ENCODE measurements around the gene WDR45. TPM values are rescaled to one million over a fixed set of nuclear protein-coding genes. Genes with fewer than 3 reads are reported as not detected.

The WDR45 gene
- total RNA-seq, 1 experiment from 2014 or later: 49.3 TPM

GRCh38 chrX:49116076-49116475, 36.4 kb upstream of the WDR45 start:
- in situ Hi-C loops (cut with HindIII; ENCODE audit: low pct_unique_long_range_greater_than_20kb, low sequenced_read_pairs) (no loop called here), intact Hi-C loops (cut with micrococcal nuclease; ENCODE audit: unreplicated experiment) (no loop called here)
- TF ChIP-seq, protein P1, sequence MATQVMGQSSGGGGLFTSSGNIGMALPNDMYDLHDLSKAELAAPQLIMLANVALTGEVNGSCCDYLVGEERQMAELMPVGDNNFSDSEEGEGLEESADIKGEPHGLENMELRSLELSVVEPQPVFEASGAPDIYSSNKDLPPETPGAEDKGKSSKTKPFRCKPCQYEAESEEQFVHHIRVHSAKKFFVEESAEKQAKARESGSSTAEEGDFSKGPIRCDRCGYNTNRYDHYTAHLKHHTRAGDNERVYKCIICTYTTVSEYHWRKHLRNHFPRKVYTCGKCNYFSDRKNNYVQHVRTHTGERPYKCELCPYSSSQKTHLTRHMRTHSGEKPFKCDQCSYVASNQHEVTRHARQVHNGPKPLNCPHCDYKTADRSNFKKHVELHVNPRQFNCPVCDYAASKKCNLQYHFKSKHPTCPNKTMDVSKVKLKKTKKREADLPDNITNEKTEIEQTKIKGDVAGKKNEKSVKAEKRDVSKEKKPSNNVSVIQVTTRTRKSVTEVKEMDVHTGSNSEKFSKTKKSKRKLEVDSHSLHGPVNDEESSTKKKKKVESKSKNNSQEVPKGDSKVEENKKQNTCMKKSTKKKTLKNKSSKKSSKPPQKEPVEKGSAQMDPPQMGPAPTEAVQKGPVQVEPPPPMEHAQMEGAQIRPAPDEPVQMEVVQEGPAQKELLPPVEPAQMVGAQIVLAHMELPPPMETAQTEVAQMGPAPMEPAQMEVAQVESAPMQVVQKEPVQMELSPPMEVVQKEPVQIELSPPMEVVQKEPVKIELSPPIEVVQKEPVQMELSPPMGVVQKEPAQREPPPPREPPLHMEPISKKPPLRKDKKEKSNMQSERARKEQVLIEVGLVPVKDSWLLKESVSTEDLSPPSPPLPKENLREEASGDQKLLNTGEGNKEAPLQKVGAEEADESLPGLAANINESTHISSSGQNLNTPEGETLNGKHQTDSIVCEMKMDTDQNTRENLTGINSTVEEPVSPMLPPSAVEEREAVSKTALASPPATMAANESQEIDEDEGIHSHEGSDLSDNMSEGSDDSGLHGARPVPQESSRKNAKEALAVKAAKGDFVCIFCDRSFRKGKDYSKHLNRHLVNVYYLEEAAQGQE (IDR thresholded peaks at IDR 0.05; ENCODE audit: insufficient read depth in 1 of 2, low read depth in 2 of 2, low read length in 1 of 2): no peak
- TF ChIP-seq SIN3A (IDR thresholded peaks at IDR 0.05; ENCODE audit: borderline replicate concordance, insufficient read depth, low read depth, low read length): no peak
- no peak for TF ChIP-seq TCF7L2 (IDR thresholded peaks at IDR 0.05; ENCODE audit: low read depth, low read length)
- no peak for TF ChIP-seq POLR2AphosphoS5 (IDR thresholded peaks at IDR 0.05; ENCODE audit: low read depth, low read length)
- TF ChIP-seq, protein P2, sequence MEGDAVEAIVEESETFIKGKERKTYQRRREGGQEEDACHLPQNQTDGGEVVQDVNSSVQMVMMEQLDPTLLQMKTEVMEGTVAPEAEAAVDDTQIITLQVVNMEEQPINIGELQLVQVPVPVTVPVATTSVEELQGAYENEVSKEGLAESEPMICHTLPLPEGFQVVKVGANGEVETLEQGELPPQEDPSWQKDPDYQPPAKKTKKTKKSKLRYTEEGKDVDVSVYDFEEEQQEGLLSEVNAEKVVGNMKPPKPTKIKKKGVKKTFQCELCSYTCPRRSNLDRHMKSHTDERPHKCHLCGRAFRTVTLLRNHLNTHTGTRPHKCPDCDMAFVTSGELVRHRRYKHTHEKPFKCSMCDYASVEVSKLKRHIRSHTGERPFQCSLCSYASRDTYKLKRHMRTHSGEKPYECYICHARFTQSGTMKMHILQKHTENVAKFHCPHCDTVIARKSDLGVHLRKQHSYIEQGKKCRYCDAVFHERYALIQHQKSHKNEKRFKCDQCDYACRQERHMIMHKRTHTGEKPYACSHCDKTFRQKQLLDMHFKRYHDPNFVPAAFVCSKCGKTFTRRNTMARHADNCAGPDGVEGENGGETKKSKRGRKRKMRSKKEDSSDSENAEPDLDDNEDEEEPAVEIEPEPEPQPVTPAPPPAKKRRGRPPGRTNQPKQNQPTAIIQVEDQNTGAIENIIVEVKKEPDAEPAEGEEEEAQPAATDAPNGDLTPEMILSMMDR (IDR thresholded peaks at IDR 0.05): no peak
- DNase-seq (ENCODE audit: low read depth, low spot score): no peak
- BruUV-seq (replicated peaks): no TSS peak
- H3K9me3 ChIP-seq (ENCODE audit: control insufficient read depth, insufficient read depth, low read depth, low read length): no peaks in the 10 kb centered on the region
- H3K36me3 ChIP-seq (ENCODE audit: control insufficient read depth, insufficient read depth, low read length): peaks cover 7% of the 10 kb centered on the region; the same call in 1 of the 2 replicates
- ChIA-PET POLR2A (no interaction called here), CTCF (no interaction called here)
- no peaks in the 10 kb centered on the region for H3K4me1 ChIP-seq (ENCODE audit: control insufficient read depth, insufficient read depth, low read length)
- H3K27me3 ChIP-seq (ENCODE audit: control insufficient read depth, insufficient read depth, low read length): no peaks in the 10 kb centered on the region
- ATAC-seq: no peak
- H3K27ac ChIP-seq (ENCODE audit: low read length): no peak overlapping the region
- H3K4me3 ChIP-seq (ENCODE audit: low read depth in 2 of 2, low read length in 2 of 2): no peak overlapping the region

- Histone ChIP-seq H3K27ac (ENCODE audit: low read length) (no peak overlapping the region), H3K9me3 (ENCODE audit: control insufficient read depth, insufficient read depth, low read depth, low read length) (no peaks in the 10 kb centered on the region), H3K4me1 (ENCODE audit: control insufficient read depth, insufficient read depth, low read length) (no peaks in the 10 kb centered on the region), H3K27me3 (ENCODE audit: control insufficient read depth, insufficient read depth, low read length) (no peaks in the 10 kb centered on the region), H3K36me3 (ENCODE audit: control insufficient read depth, insufficient read depth, low read length) (peaks cover 3% of the 10 kb centered on the region; the same call in 1 of the 2 replicates), H3K4me3 (ENCODE audit: low read depth in 2 of 2, low read length in 2 of 2) (no peak overlapping the region)
- DNase-seq (ENCODE audit: low read depth, low spot score): no peak
- BruUV-seq (replicated peaks): no TSS peak
- in situ Hi-C loops (cut with HindIII; ENCODE audit: low pct_unique_long_range_greater_than_20kb, low sequenced_read_pairs): no loop called here
- ChIA-PET POLR2A (no interaction called here), CTCF (no interaction called here)
- ATAC-seq: no peak
- intact Hi-C loops (cut with micrococcal nuclease; ENCODE audit: unreplicated experiment): no loop called here
- no peak for TF ChIP-seq TCF7L2 (IDR thresholded peaks at IDR 0.05; ENCODE audit: low read depth, low read length)
- no peak for TF ChIP-seq SIN3A (IDR thresholded peaks at IDR 0.05; ENCODE audit: borderline replicate concordance, insufficient read depth, low read depth, low read length)
- TF ChIP-seq, protein P2 (IDR thresholded peaks at IDR 0.05): no peak
- TF ChIP-seq, protein P1 (IDR thresholded peaks at IDR 0.05; ENCODE audit: insufficient read depth in 1 of 2, low read depth in 2 of 2, low read length in 1 of 2): no peak
- no peak for TF ChIP-seq POLR2AphosphoS5 (IDR thresholded peaks at IDR 0.05; ENCODE audit: low read depth, low read length)
Observed at GRCh38 chrX:49111791-49112190, 32.1 kb upstream of the WDR45 start.
